HG02642 (cell line): ENCODE results near the gene YPEL5.
"Not testable (repeated sequence)": the region's sequence is repeated elsewhere in the genome, so short reads cannot be mapped to it uniquely, and the experiment has no call there.

Experiments
- ATAC-seq: cut with Tn5 transposase; IDR thresholded peaks from one replicate; pipeline ENCODE4 v1.9.1; 2021; ENCODE audit warnings: mild to moderate bottlenecking; ENCODE audit not compliant: unreplicated experiment, poor library complexity

The YPEL5 gene

GRCh38 chr2:30136764-30137444 lies 9.9 kb upstream of the YPEL5 start:
- no peak for ATAC-seq

GRCh38 chr2:30139131-30139870 lies 7.5 kb upstream of the YPEL5 start:
- ATAC-seq = peak; percentile 82

GRCh38 chr2:30141136-30141535 lies 5.7 kb upstream of the YPEL5 start:
- ATAC-seq = no peak

- no peak for ATAC-seq
Measured at GRCh38 chr2:30144260-30144659, 2.5 kb upstream of the YPEL5 start.

- ATAC-seq = not testable (repeated sequence)
Measured at GRCh38 chr2:30144951-30145350, 1.9 kb upstream of the YPEL5 start.

- no peak for ATAC-seq
Measured at GRCh38 chr2:30145826-30146336, 926 bp upstream of the YPEL5 start.

- ATAC-seq = peak; percentile 6
Measured at GRCh38 chr2:30147196-30147714, 448 bp downstream of the YPEL5 start.

- ATAC-seq = peak; percentile 33
Measured at GRCh38 chr2:30147715-30148610, 1.2 kb downstream of the YPEL5 start.

- ATAC-seq = no peak
Measured at GRCh38 chr2:30148850-30149249, 2.0 kb downstream of the YPEL5 start.

- no peak for ATAC-seq
Measured at GRCh38 chr2:30149513-30149912, 2.7 kb downstream of the YPEL5 start.

GRCh38 chr2:30149976-30150375 lies 3.2 kb downstream of the YPEL5 start:
- ATAC-seq = no peak

- ATAC-seq = no peak
Measured at GRCh38 chr2:30150786-30151185, 4.0 kb downstream of the YPEL5 start.

- no peak for ATAC-seq
Measured at GRCh38 chr2:30152385-30152784, 5.6 kb downstream of the YPEL5 start.

- ATAC-seq = no peak
Measured at GRCh38 chr2:30155202-30155601, 8.4 kb downstream of the YPEL5 start.

- ATAC-seq = no peak
Measured at GRCh38 chr2:30155889-30156658, 9.3 kb downstream of the YPEL5 start.

GRCh38 chr2:30157616-30158015 lies 10.8 kb downstream of the YPEL5 start:
- no peak for ATAC-seq

GRCh38 chr2:30159766-30160165 lies 13.0 kb downstream of the YPEL5 start:
- ATAC-seq = no peak

- ATAC-seq = no peak
Measured at GRCh38 chr2:30161929-30162706, 15.3 kb downstream of the YPEL5 start.

GRCh38 chr2:30162806-30163205 lies 16.0 kb downstream of the YPEL5 start:
- ATAC-seq = no peak
